H1 (cell line): ENCODE measurements around the gene PINLYP. TPM values are rescaled to one million over a fixed set of nuclear protein-coding genes. Genes with fewer than 3 reads are reported as not detected.

ENCODE experiments used
- CTCF ChIA-PET: fragments of 300-600 bp; sonication (Branson Sonifier 250); formaldehyde crosslinking; loops from one replicate; lab custom pipeline; 2021; ENCODE audit not compliant: partially characterized antibody; lab: Charles Lee
- POLR2A ChIA-PET: fragments of 300-600 bp; sonication (Branson Sonifier 250); formaldehyde crosslinking; loops from one replicate; lab custom pipeline; 2021; ENCODE audit warnings: inconsistent platforms; ENCODE audit not compliant: partially characterized antibody; lab: Charles Lee
- DNase-seq, 2 experiments: peaks; one replicate each; pipeline versions ENCODE4 v3.0.0 to v3.0.0-alpha.2; 2010 to 2022; ENCODE audit warnings: low spot score in 2 of 2, low read depth in 1 of 2, mixed read lengths in 1 of 2
- FAIRE-seq: peaks from 2 replicates; lab custom pipeline; 2011; peaks lifted over from hg19 to GRCh38; lab: Jason Lieb, UNC
- H2AFZ ChIP-seq: 2 replicates; pipeline ENCODE4 v1.8.1; 2012; ENCODE audit warnings: low read length, inconsistent platforms
- H2AK5ac ChIP-seq: 2 replicates; pipeline ENCODE4 v1.6.1; 2013; ENCODE audit warnings: low read depth, low read length
- H2BK120ac ChIP-seq: replicated peaks from 2 replicates; pipeline ENCODE3; 2013; ENCODE audit warnings: low read depth, low read length, inconsistent platforms
- H2BK12ac ChIP-seq: 2 replicates; pipeline ENCODE4 v1.6.1; 2013; ENCODE audit warnings: low read depth, low read length
- H2BK15ac ChIP-seq: 2 replicates; pipeline ENCODE4 v1.6.1; 2013; ENCODE audit warnings: low read length
- H2BK20ac ChIP-seq: 2 replicates; pipeline ENCODE4 v1.6.1; 2013; ENCODE audit warnings: low read length
- H2BK5ac ChIP-seq: 2 replicates; pipeline ENCODE4 v1.6.1; 2013; ENCODE audit warnings: low read depth, low read length
- H3K14ac ChIP-seq: 2 replicates; pipeline ENCODE4 v1.6.1; 2013; ENCODE audit warnings: inconsistent platforms; ENCODE audit not compliant: insufficient read length
- H3K18ac ChIP-seq: 2 replicates; pipeline ENCODE4 v1.6.1; 2013; ENCODE audit warnings: low read length; ENCODE audit errors: extremely low read depth
- H3K23ac ChIP-seq: 2 replicates; pipeline ENCODE4 v1.6.1; 2013; ENCODE audit warnings: inconsistent platforms; ENCODE audit not compliant: insufficient read length
- H3K23me2 ChIP-seq: 2 replicates; pipeline ENCODE4 v1.6.1; 2013; ENCODE audit warnings: low read depth, low read length
- H3K27ac ChIP-seq: 2 replicates; pipeline ENCODE4 v1.6.1; 2011; ENCODE audit warnings: low read depth, low read length, inconsistent platforms
- H3K27me3 ChIP-seq, 4 experiments: replicated peaks in 1 of 4; 1 replicate in 1 of 4; 2 replicates in 3 of 4; pipeline versions ENCODE4 v1.6.1 to v1.8.1; 2011 to 2013; ENCODE audit warnings: low read length in 3 of 4, mild to moderate bottlenecking in 3 of 4, inconsistent platforms in 2 of 4, mixed read lengths in 2 of 4, moderate library complexity in 1 of 4; ENCODE audit not compliant: control insufficient read depth in 3 of 4, insufficient read depth in 3 of 4; ENCODE audit errors: extremely low read depth in 1 of 4
- H3K36me3 ChIP-seq, 4 experiments: 2 replicates each; pipeline versions ENCODE4 v1.6.1 to v1.8.1; 2011 to 2013; ENCODE audit warnings: mild to moderate bottlenecking in 4 of 4, low read length in 3 of 4, moderate library complexity in 2 of 4, control low read depth in 1 of 4, inconsistent platforms in 1 of 4; ENCODE audit not compliant: insufficient read depth in 4 of 4, control insufficient read depth in 2 of 4
- H3K4ac ChIP-seq: replicated peaks from 2 replicates; pipeline ENCODE3; 2013; ENCODE audit warnings: low read length, low read depth, mixed read lengths, inconsistent platforms; ENCODE audit not compliant: insufficient read length
- H3K4me1 ChIP-seq, 4 experiments: replicated peaks in 1 of 4; 1 replicate in 1 of 4; 2 replicates in 3 of 4; pipeline versions ENCODE4 v1.6.1 to v1.8.1; 2011 to 2013; ENCODE audit warnings: low read length in 3 of 4, inconsistent platforms in 2 of 4, mixed read lengths in 1 of 4; ENCODE audit not compliant: insufficient read depth in 4 of 4, control insufficient read depth in 3 of 4
- H3K4me2 ChIP-seq, 2 experiments: 2 replicates each; pipeline versions ENCODE4 v1.6.1 to v1.8.1; 2011 to 2013; ENCODE audit warnings: low read depth in 2 of 2, low read length in 2 of 2, control low read depth in 1 of 2, inconsistent platforms in 1 of 2, mild to moderate bottlenecking in 1 of 2; ENCODE audit not compliant: insufficient read depth in 1 of 2
- H3K4me3 ChIP-seq, 4 experiments: fragments of 200-600, 300-600 bp in 1 of 4; sonication (generic), shearing (Covaris generic), sonication (Bioruptor Twin) in 1 of 4; 2 replicates each; pipeline versions ENCODE4 v1.5.1 to v1.8.1; 2011 to 2016; ENCODE audit warnings: low read length in 4 of 4, low read depth in 3 of 4, control low read depth in 2 of 4, inconsistent platforms in 2 of 4, mild to moderate bottlenecking in 2 of 4, mixed read lengths in 1 of 4, moderate library complexity in 1 of 4; ENCODE audit not compliant: insufficient read depth in 2 of 4; ENCODE audit errors: extremely low read depth in 1 of 4
- H3K56ac ChIP-seq: replicated peaks from 2 replicates; pipeline ENCODE3; 2013; ENCODE audit warnings: low read depth, mild to moderate bottlenecking, mixed read lengths, low read length, inconsistent platforms; ENCODE audit not compliant: insufficient read length
- H3K79me1 ChIP-seq: 2 replicates; pipeline ENCODE4 v1.6.1; 2013; ENCODE audit warnings: low read depth, low read length, control low read depth
- H3K79me2 ChIP-seq, 2 experiments: 2 replicates each; pipeline versions ENCODE4 v1.6.1 to v1.8.1; 2012 to 2013; ENCODE audit warnings: low read length in 2 of 2, mild to moderate bottlenecking in 2 of 2, inconsistent platforms in 1 of 2; ENCODE audit not compliant: insufficient read depth in 2 of 2, control insufficient read depth in 1 of 2
- H3K9ac ChIP-seq, 4 experiments: replicated peaks in 1 of 4; 1 replicate in 1 of 4; 2 replicates in 3 of 4; pipeline versions ENCODE4 v1.6.1 to v1.8.1; 2011 to 2013; ENCODE audit warnings: low read depth in 3 of 4, low read length in 3 of 4, control low read depth in 2 of 4, mild to moderate bottlenecking in 2 of 4, moderate library complexity in 2 of 4, inconsistent platforms in 1 of 4; ENCODE audit errors: extremely low read depth in 1 of 4
- H3K9me3 ChIP-seq, 2 experiments: 2 replicates each; pipeline versions ENCODE4 v1.6.1 to v1.8.1; 2012 to 2013; ENCODE audit warnings: mild to moderate bottlenecking in 2 of 2, moderate library complexity in 2 of 2, control low read depth in 1 of 2, inconsistent platforms in 1 of 2, low read depth in 1 of 2, low read length in 1 of 2, mixed read lengths in 1 of 2; ENCODE audit not compliant: insufficient read depth in 2 of 2
- H4K20me1 ChIP-seq, 2 experiments: replicated peaks in 1 of 2; 2 replicates each; pipeline versions ENCODE3 to v1.8.1; 2011 to 2013; ENCODE audit warnings: inconsistent platforms in 2 of 2, low read length in 2 of 2, mild to moderate bottlenecking in 1 of 2; ENCODE audit not compliant: insufficient read depth in 2 of 2, control insufficient read depth in 1 of 2
- H4K5ac ChIP-seq: 2 replicates; pipeline ENCODE4 v1.6.1; 2013; ENCODE audit warnings: low read length, low read depth, mixed read lengths, inconsistent platforms; ENCODE audit not compliant: insufficient read length
- H4K8ac ChIP-seq: 2 replicates; pipeline ENCODE4 v1.8.0; 2013; ENCODE audit warnings: mild to moderate bottlenecking, moderate library complexity, low read length, inconsistent platforms; ENCODE audit not compliant: insufficient read depth; ENCODE audit errors: extremely low read depth
- H4K91ac ChIP-seq: replicated peaks from 2 replicates; pipeline ENCODE3; 2013; ENCODE audit warnings: low read length, mixed read lengths, inconsistent platforms; ENCODE audit not compliant: insufficient read length
- CHD1 ChIP-seq: IDR thresholded peaks from 2 replicates; pipeline ENCODE4 v1.6.1; 2012; ENCODE audit warnings: low read depth, low read length, improper control_type of control experiment
- CHD2 ChIP-seq: IDR thresholded peaks from 2 replicates; pipeline ENCODE4 v1.6.1; 2012; ENCODE audit warnings: low read length, improper control_type of control experiment
- EZH2 ChIP-seq: fragments of 200-600 bp; sonication (generic); IDR thresholded peaks from 2 replicates; pipeline ENCODE4 v1.7.1; 2012; ENCODE audit warnings: low read depth, mild to moderate bottlenecking, moderate library complexity, low read length, inconsistent platforms; ENCODE audit not compliant: severe bottlenecking
- JUN ChIP-seq: IDR thresholded peaks from 2 replicates; pipeline ENCODE4 v1.6.1; 2011; ENCODE audit warnings: low read depth, mild to moderate bottlenecking, improper control_type of control experiment, low read length
- SIN3A ChIP-seq, 2 experiments: IDR thresholded peaks in 1 of 2; conservative IDR thresholded peaks in 1 of 2; 2 replicates each; pipeline ENCODE4 v1.6.1; 2011 to 2012; ENCODE audit warnings: low read length in 2 of 2, improper control_type of control experiment in 1 of 2, low read depth in 1 of 2, mild to moderate bottlenecking in 1 of 2
- SIX5 ChIP-seq: IDR thresholded peaks from 2 replicates; pipeline ENCODE4 v1.6.1; 2011; ENCODE audit warnings: mild to moderate bottlenecking, low read depth, low read length
- SP1 ChIP-seq: IDR thresholded peaks from 2 replicates; pipeline ENCODE4 v1.6.1; 2011; ENCODE audit warnings: low read depth, low read length
- SP4 ChIP-seq: IDR thresholded peaks from 2 replicates; pipeline ENCODE4 v1.6.1; 2012; ENCODE audit warnings: low read length, inconsistent platforms
- WGBS, 2 experiments: shearing (Covaris generic) in 1 of 2; methylation state at CpG; one replicate each; pipeline versions ENCODE4 v1.1.6 to v1.1.7; 2013 to 2015; ENCODE audit warnings: low lambda C conversion rate in 2 of 2, mixed read lengths in 2 of 2, inconsistent platforms in 1 of 2, low coverage in 1 of 2, missing lambda C conversion rate in 1 of 2; ENCODE audit not compliant: insufficient replicate concordance in 2 of 2, insufficient coverage in 1 of 2, insufficient read length in 1 of 2; ENCODE audit errors: extremely low coverage in 1 of 2, missing lambda C conversion rate in 1 of 2; 5-methylcytosine and 5-hydroxymethylcytosine counted together
- polyA plus RNA-seq, 7 experiments: library from polyadenylated mRNA; depleted of rRNA in 3 of 7; stranded (reverse) in 5 of 7; unstranded in 2 of 7; fragments of >200 nt in 5 of 7; fragments of 200-250 nt in 2 of 7; gene quantifications; 1 replicate in 5 of 7; 2 replicates in 1 of 7; 4 replicates in 1 of 7; pipeline versions ENCODE4 v1.2.1 to v1.2.3, GENCODE V29; 2011 to 2013; ENCODE audit warnings: missing spikeins in 2 of 7, mixed read lengths in 2 of 7
- total RNA-seq: library from RNA; stranded (reverse); fragmentation: NEBNext Ultra II Directional; extraction: Animal tissue kit (Norgen Biotek cat#: 25700); gene quantifications from 2 replicates; pipeline ENCODE4 v1.2.1, GENCODE V29; 2021
- TF ChIP-seq, protein P1 (sequence below): IDR thresholded peaks from 2 replicates; pipeline ENCODE4 v1.6.1; 2012; ENCODE audit warnings: low read length, inconsistent platforms

Gene PINLYP
- total and polyA plus RNA-seq, 2 of the 8 experiments (the other 6 are each of a cell fraction or from before 2014, with no cell fraction given) = 7.5 to 31.3 TPM

DNA sequence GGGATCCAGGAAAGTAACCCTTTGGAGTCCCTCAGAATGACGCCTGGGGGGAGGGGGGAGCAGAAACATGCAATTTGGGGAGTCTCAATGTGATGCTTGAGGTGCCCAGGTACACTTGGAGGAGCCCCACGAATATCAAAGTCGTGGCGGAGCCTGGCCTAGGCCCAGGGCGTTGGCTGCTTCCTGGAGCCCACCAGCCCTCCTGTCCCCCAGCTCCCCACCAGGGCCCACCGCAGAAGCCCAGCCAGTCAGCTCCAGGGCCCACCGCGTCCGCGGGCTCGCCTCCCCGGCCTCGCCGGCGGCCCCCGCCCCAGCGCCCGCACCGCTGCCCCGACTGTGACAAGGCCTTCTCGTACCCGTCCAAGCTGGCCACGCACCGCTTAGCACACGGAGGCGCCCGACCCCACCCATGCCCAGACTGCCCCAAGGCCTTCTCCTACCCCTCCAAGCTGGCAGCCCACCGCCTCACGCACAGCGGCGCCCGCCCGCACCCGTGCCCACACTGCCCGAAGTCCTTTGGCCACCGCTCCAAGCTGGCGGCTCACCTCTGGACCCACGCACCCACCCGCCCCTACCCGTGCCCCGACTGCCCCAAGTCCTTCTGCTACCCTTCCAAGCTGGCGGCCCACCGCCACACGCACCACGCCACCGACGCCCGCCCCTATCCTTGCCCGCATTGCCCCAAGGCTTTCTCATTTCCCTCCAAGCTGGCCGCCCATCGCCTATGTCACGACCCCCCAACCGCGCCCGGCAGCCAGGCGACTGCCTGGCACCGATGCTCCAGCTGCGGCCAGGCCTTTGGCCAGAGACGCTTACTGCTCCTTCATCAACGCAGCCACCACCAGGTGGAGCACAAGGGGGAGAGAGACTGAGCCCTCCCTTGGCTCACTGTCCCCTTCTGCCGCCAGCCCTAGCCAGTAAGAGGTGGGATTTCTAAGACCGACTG is 40.5 kb upstream of the PINLYP start:
- Histone ChIP-seq H2BK15ac (no peak overlapping the region), H2BK5ac (0 out of 2 replicates have a peak overlapping the region, but pooled peaks have one; percentile 44), H4K20me1 (no peaks in the 10 kb centered on the region), H3K4me1 (peaks cover 0 to 14% (median 4%) of the 10 kb centered on the region in 4 experiments; a peak in 6 of 7 replicates), H3K79me1 (no peaks in the 10 kb centered on the region), H2AK5ac (no peak overlapping the region), H2BK20ac (no peak overlapping the region), H4K91ac (no peak overlapping the region), H3K4me3 (peak overlapping the region in 1 of 4 experiments; percentile 70; a peak in 1 of 8 replicates), H4K8ac (no peak overlapping the region; the same call in 1 of the 2 replicates), H3K23ac (no peak overlapping the region), H2BK120ac (no peak overlapping the region), H2BK12ac (no peak overlapping the region), H3K9me3 (peaks cover 0 to 7% of the 10 kb centered on the region in 2 experiments; a peak in 1 of 4 replicates), H4K5ac (no peak overlapping the region), H3K23me2 (peaks cover 15% of the 10 kb centered on the region), H3K79me2 (no peaks in the 10 kb centered on the region), H3K27ac (no peak overlapping the region), H3K4me2 (peak overlapping the region; percentile 79 to 97; a peak in 2 of 4 replicates), H3K36me3 (peaks cover 0 to 23% (median 12%) of the 10 kb centered on the region in 4 experiments; a peak in 6 of 8 replicates), H3K4ac (no peak overlapping the region), H3K56ac (no peak overlapping the region), H3K9ac (no peak overlapping the region), H3K14ac (no peak overlapping the region), H3K18ac (no peak overlapping the region), H3K27me3 (no peaks in the 10 kb centered on the region), H2AFZ (no peak overlapping the region)
- peak; percentile 13 for FAIRE-seq
- POLR2A ChIA-PET = interaction anchor here (1.1 to 3.4 kb wide), 7 partner anchors 10 to 99 kb away, joined by 3 to 13 read pairs (median 5); partner anchors contain the start of genes IRGQ, XRCC1 and ZNF576
- peak; percentile 76 to 89 for DNase-seq
- CTCF ChIA-PET = interaction anchor here (0.6 to 6.9 kb wide), 23 partner anchors 10 to 1402 kb away, joined by 3 to 122 read pairs (median 4); partner anchors contain the start of genes IRGQ, XRCC1 and ZNF576
- 63% methylated on average over 29 of the region's 62 CpGs; no CpG with 5 or more reads in 1 of the 2 experiments for WGBS, 2 experiments
- 0 out of 4 replicates have a peak, but pooled peaks of 1 of the 2 experiments have one; percentile 32 for TF ChIP-seq SIN3A (conservative IDR thresholded peaks at IDR 0.05 in 1 of 2, IDR thresholded peaks at IDR 0.05 in 1 of 2; ENCODE audit: low read depth in 1 of 2, low read length in 2 of 2)
- TF ChIP-seq, protein P1, sequence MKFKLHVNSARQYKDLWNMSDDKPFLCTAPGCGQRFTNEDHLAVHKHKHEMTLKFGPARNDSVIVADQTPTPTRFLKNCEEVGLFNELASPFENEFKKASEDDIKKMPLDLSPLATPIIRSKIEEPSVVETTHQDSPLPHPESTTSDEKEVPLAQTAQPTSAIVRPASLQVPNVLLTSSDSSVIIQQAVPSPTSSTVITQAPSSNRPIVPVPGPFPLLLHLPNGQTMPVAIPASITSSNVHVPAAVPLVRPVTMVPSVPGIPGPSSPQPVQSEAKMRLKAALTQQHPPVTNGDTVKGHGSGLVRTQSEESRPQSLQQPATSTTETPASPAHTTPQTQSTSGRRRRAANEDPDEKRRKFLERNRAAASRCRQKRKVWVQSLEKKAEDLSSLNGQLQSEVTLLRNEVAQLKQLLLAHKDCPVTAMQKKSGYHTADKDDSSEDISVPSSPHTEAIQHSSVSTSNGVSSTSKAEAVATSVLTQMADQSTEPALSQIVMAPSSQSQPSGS = no peak
- no peak for TF ChIP-seq CHD2
- TF ChIP-seq SP4 = no peak
- TF ChIP-seq SP1 = no peak
- TF ChIP-seq CHD1 = no peak
- TF ChIP-seq JUN = no peak
- no peak for TF ChIP-seq SIX5
- TF ChIP-seq EZH2 = no peak
